Right lobe of liver (tissue), 6 donors: ENCODE measurements around the gene KCNS1. TPM values are rescaled to one million over a fixed set of nuclear protein-coding genes. Genes with fewer than 3 reads are reported as not detected.

Experiments
- ATAC-seq, 4 donors: fragments of 200-7000 bp; cut with Tn5 transposase; one replicate each; pipeline ENCODE4 v1.9.1; 2020; ENCODE audit warnings: mild to moderate bottlenecking in 4 of 4, moderate library complexity in 4 of 4
- DNase-seq, 3 donors: peaks; one replicate each; pipeline ENCODE4 v3.0.0-alpha.2; 2020
- H3K27ac ChIP-seq, 3 donors: fragments of 200-600 bp; one replicate each; pipeline ENCODE4 v1.8.0; 2022
- H3K27me3 ChIP-seq, 2 donors: fragments of 200-600 bp; one replicate each; pipeline ENCODE4 v1.8.0; 2022
- H3K36me3 ChIP-seq, 4 donors: fragments of 200-600 bp; sonication (generic) in 1 of 4; one replicate each; pipeline versions ENCODE4 v1.5.1 to v1.8.0; 2017 to 2022; ENCODE audit warnings: control low read depth in 1 of 4
- H3K4me1 ChIP-seq, 4 donors: fragments of 200-600 bp; sonication (generic) in 1 of 4; one replicate each; pipeline versions ENCODE4 v1.5.1 to v1.8.0; 2017 to 2022; ENCODE audit warnings: control low read depth in 1 of 4
- H3K4me3 ChIP-seq, 3 donors: fragments of 200-600 bp; one replicate each; pipeline ENCODE4 v1.8.0; 2022
- H3K9me3 ChIP-seq, 4 donors: fragments of 200-600 bp; sonication (generic) in 1 of 4; one replicate each; pipeline versions ENCODE4 v1.5.1 to v1.8.0; 2017 to 2022; ENCODE audit warnings: control low read depth in 1 of 4
- CTCF ChIP-seq, 4 donors: fragments of 200-600 bp in 3 of 4; fragments of 450-650 bp in 1 of 4; IDR thresholded peaks; one replicate each; pipeline versions ENCODE4 v1.5.1 to v1.8.0; 2016 to 2022; ENCODE audit warnings: antibody characterized with exemption in 4 of 4, mild to moderate bottlenecking in 2 of 4
- POLR2A ChIP-seq: fragments of 450-650 bp; IDR thresholded peaks from one replicate; pipeline ENCODE4 v1.6.1; 2017; ENCODE audit warnings: antibody characterized with exemption, mild to moderate bottlenecking
- WGBS: methylation state at CpG from one replicate; pipeline ENCODE4 v1.1.6; 2018; ENCODE audit warnings: low coverage, low lambda C conversion rate; ENCODE audit not compliant: insufficient coverage; ENCODE audit errors: missing lambda C conversion rate; 5-methylcytosine and 5-hydroxymethylcytosine counted together
- intact Hi-C, 2 donors: fragments of 100-400 bp; cut with DNase I; formaldehyde crosslinking; loops; one replicate each; pipeline versions ENCODE4 v1.11.2 to v1.14.1; 2022
- total RNA-seq, 6 experiments: library from RNA; depleted of rRNA in 2 of 6; stranded (reverse); fragments of >200 nt in 2 of 6; fragmentation: NEBNext Ultra II Directional in 3 of 6; extraction: Animal tissue kit (Norgen Biotek cat#: 25700) in 3 of 6; gene quantifications; one replicate each; pipeline versions ENCODE4 v1.1.0 to v1.2.4, GENCODE V29; 2016 to 2023
- donor health status: DM: no; HTN: yes; CAD: no.
- donor health status: DM: no; HTN: no; CAD: no.
- donor health status: DM: no; HTN: no; CAD: no.
- donor health status: DM: no; HTN: yes; CAD: no.
- donor health status: DM: no; HTN: yes; CAD: no.

Gene KCNS1
- total RNA-seq, 6 experiments from 2014 or later = 0.12 TPM; not detected in 5

DNA sequence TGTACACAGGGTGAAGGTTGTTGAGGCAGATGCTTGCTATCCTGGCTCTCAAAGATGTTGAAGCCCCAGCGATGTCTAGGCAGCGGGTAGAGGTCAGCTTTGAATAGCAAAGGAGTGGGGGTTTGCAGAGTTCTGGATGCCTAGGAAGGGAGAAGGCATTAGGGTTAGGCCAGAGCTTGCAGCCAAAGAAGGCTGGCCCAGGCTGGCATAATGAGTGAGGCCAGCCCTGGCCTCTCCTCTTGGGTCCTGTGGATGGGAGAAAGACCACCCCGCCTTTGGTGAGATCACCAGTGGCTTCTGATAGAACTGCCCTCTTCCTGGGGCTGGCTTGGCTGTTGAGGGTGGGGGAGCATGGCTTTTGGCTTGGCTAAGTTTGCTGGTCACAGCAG is 14.5 kb upstream of the KCNS1 start:
- Histone ChIP-seq H3K4me3 (no peak overlapping the region), H3K4me1 (no peaks in the 10 kb centered on the region), H3K27me3 (no peaks in the 10 kb centered on the region), H3K27ac (no peak overlapping the region), H3K36me3 (no peaks in the 10 kb centered on the region), H3K9me3 (no peaks in the 10 kb centered on the region)
- WGBS = 32% methylated on average over 3 of the region's 3 CpGs
- intact Hi-C loops = no loop called here
- ATAC-seq = no peak
- TF ChIP-seq POLR2A (no peak), CTCF (IDR thresholded peaks at IDR 0.05) (no peak)
- DNase-seq = no peak

GRCh38 chr20:45114465-45115385 is 13.8 kb upstream of the KCNS1 start, which contains the start of gene WFDC5:
WFDC5 (minus strand) TSS chr20:45115174; CDS start chr20:45115083, 91 bp downstream.
- intact Hi-C loops = no loop called here
- WGBS = 51% methylated on average over 8 of the region's 16 CpGs
- DNase-seq (no peak), ATAC-seq (no peak)
- TF ChIP-seq POLR2A (no peak), CTCF (IDR thresholded peaks at IDR 0.05) (no peak)
- H3K4me3 ChIP-seq = no peak within 1 kb of the TSS
- no peaks in the 10 kb centered on the region for H3K9me3 ChIP-seq
- no peaks in the 10 kb centered on the region for H3K4me1 ChIP-seq
- no peaks in the 10 kb centered on the region for H3K36me3 ChIP-seq
- H3K27me3 ChIP-seq = no peaks in the 10 kb centered on the region
- no peak within 1 kb of the TSS for H3K27ac ChIP-seq

GRCh38 chr20:45113865-45114264 is 12.9 kb upstream of the KCNS1 start:
- Histone ChIP-seq H3K4me3 (no peak overlapping the region), H3K9me3 (no peaks in the 10 kb centered on the region), H3K4me1 (no peaks in the 10 kb centered on the region), H3K27me3 (no peaks in the 10 kb centered on the region), H3K27ac (no peak overlapping the region), H3K36me3 (no peaks in the 10 kb centered on the region)
- intact Hi-C loops = no loop called here
- no peak for ATAC-seq
- WGBS = 81% methylated on average over 3 of the region's 3 CpGs
- no peak for DNase-seq
- TF ChIP-seq POLR2A = no peak
- no peak for TF ChIP-seq CTCF (IDR thresholded peaks at IDR 0.05)

GRCh38 chr20:45112754-45113153 is 11.8 kb upstream of the KCNS1 start:
- ATAC-seq (no peak), DNase-seq (no peak)
- no peaks in the 10 kb centered on the region for H3K36me3 ChIP-seq
- H3K27ac ChIP-seq = no peak overlapping the region
- no peaks in the 10 kb centered on the region for H3K9me3 ChIP-seq
- TF ChIP-seq CTCF (IDR thresholded peaks at IDR 0.05) (no peak), POLR2A (no peak)
- H3K27me3 ChIP-seq = no peaks in the 10 kb centered on the region
- no peaks in the 10 kb centered on the region for H3K4me1 ChIP-seq
- intact Hi-C loops = no loop called here
- H3K4me3 ChIP-seq = no peak overlapping the region
